Upper lobe of right lung (tissue), 1 donor: Measurements from ENCODE around the gene DNAJC11. TPM values are rescaled to one million over a fixed set of nuclear protein-coding genes. Genes with fewer than 3 reads are reported as not detected.

ENCODE experiments used
- ATAC-seq: fragments of 200-7000 bp; cut with Tn5 transposase; one replicate; pipeline ENCODE4 v1.9.1; 2020; ENCODE audit warnings: mild to moderate bottlenecking, moderate library complexity
- DNase-seq: peaks from one replicate; pipeline ENCODE4 v3.0.0-alpha.2; 2020
- H3K27ac ChIP-seq: fragments of 200-600 bp; one replicate; pipeline ENCODE4 v1.8.0; 2022
- H3K27me3 ChIP-seq: fragments of 200-600 bp; one replicate; pipeline ENCODE4 v1.8.0; 2022; ENCODE audit warnings: mild to moderate bottlenecking
- H3K36me3 ChIP-seq: fragments of 200-600 bp; one replicate; pipeline ENCODE4 v1.8.0; 2022
- H3K4me1 ChIP-seq: fragments of 200-600 bp; one replicate; pipeline ENCODE4 v1.8.0; 2022
- H3K4me3 ChIP-seq: fragments of 200-600 bp; one replicate; pipeline ENCODE4 v1.8.0; 2022; ENCODE audit warnings: mild to moderate bottlenecking
- H3K9me3 ChIP-seq: fragments of 200-600 bp; one replicate; pipeline ENCODE4 v1.8.0; 2022
- intact Hi-C: fragments of 100-400 bp; cut with DNase I; formaldehyde crosslinking; loops from one replicate; pipeline ENCODE4 v1.11.0; 2022
- total RNA-seq: library from RNA; stranded (reverse); fragmentation: NEBNext Ultra II Directional; extraction: Animal tissue kit (Norgen Biotek cat#: 25700); gene quantifications from one replicate; pipeline ENCODE4 v1.2.1, GENCODE V29; 2021
- TF ChIP-seq, protein P1 (sequence below): fragments of 200-600 bp; IDR thresholded peaks from one replicate; pipeline ENCODE4 v1.8.0; 2022; ENCODE audit warnings: antibody characterized with exemption
- donor health status: DM: no; HTN: yes; CAD: no; lungs with severe emphysema.

DNAJC11 gene
- total RNA-seq, 1 donor from 2014 or later, result 37.6 TPM

DNA sequence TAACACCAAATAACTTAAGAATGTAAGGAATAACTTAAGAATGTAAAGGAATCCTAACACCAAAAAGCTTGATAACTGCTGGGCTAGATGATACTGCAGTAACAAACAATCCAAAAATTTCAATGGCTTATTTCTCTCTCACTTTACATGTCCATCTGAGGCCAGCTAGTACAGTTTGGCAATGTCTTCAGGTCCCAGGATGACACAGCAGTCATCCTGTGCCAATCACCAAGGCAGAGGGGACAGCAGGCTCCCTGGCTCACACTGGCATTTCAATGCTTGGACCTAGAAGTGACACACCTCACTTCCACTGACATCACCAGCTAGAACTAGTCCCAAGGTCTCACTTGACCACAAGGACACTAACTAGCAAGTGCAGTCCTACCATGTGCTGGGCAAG, 15.3 kb downstream of the DNAJC11 start:
- no peak for DNase-seq
- intact Hi-C loops, result no loop called here
- no peak for ATAC-seq

DNA sequence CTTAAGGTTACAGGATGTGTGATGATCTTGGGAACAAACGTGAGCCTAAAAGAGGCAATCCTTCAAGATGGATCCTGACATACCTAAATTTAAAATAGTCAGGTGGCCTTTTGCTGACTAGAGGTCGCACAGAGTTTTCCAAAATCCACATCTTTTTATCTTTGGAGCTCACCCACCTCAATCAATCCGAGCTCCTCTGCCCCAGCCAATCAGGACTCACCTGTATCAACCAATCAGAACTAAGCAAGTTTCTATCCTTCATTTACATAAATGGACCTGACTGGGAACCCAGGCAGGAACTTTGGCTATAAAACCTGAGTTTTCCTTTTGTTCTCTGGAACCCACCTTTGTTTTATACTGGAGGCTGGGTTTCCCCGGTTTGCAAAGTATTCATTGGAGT, 16.2 kb downstream of the DNAJC11 start:
- peaks cover 5% of the 10 kb centered on the region for H3K36me3 ChIP-seq
- H3K4me3 ChIP-seq, result no peak overlapping the region
- no peaks in the 10 kb centered on the region for H3K27me3 ChIP-seq
- DNase-seq, result no peak
- no peaks in the 10 kb centered on the region for H3K4me1 ChIP-seq
- intact Hi-C loops, result no loop called here
- H3K27ac ChIP-seq, result no peak overlapping the region
- no peaks in the 10 kb centered on the region for H3K9me3 ChIP-seq
- ATAC-seq, result no peak
- TF ChIP-seq, protein P1, sequence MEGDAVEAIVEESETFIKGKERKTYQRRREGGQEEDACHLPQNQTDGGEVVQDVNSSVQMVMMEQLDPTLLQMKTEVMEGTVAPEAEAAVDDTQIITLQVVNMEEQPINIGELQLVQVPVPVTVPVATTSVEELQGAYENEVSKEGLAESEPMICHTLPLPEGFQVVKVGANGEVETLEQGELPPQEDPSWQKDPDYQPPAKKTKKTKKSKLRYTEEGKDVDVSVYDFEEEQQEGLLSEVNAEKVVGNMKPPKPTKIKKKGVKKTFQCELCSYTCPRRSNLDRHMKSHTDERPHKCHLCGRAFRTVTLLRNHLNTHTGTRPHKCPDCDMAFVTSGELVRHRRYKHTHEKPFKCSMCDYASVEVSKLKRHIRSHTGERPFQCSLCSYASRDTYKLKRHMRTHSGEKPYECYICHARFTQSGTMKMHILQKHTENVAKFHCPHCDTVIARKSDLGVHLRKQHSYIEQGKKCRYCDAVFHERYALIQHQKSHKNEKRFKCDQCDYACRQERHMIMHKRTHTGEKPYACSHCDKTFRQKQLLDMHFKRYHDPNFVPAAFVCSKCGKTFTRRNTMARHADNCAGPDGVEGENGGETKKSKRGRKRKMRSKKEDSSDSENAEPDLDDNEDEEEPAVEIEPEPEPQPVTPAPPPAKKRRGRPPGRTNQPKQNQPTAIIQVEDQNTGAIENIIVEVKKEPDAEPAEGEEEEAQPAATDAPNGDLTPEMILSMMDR, result no peak

More for the DNA sequence above, 15.3 kb downstream of the DNAJC11 start:
- Histone ChIP-seq H3K9me3 (no peaks in the 10 kb centered on the region), H3K4me1 (no peaks in the 10 kb centered on the region), H3K27ac (no peak overlapping the region), H3K4me3 (no peak overlapping the region), H3K36me3 (no peaks in the 10 kb centered on the region), H3K27me3 (no peaks in the 10 kb centered on the region)
- TF ChIP-seq, protein P1, result no peak

DNA sequence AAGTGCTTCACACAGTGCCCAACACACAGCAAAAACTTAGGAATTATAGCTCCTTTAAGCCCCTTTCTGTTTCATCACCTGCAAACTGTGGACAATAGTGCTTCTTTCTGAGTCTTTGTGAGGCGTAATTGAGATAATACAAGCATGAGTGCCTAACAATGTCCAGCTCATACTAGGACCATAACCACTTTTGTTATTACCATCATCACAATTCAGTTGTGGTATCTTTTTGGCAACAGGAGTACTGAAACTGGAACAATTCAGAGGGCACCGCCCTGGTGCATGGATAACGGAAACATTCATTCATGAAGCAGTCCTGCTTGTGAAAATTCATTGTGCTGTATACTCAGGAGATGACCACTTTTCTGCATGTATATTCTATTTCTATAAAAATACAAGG, 18.2 kb downstream of the DNAJC11 start:
- H3K36me3 ChIP-seq, result peaks cover 24% of the 10 kb centered on the region
- H3K27me3 ChIP-seq, result no peaks in the 10 kb centered on the region
- TF ChIP-seq, protein P1, result no peak
- DNase-seq, result no peak
- ATAC-seq, result no peak
- no peaks in the 10 kb centered on the region for H3K4me1 ChIP-seq
- no peak overlapping the region for H3K27ac ChIP-seq
- no peaks in the 10 kb centered on the region for H3K9me3 ChIP-seq
- intact Hi-C loops, result no loop called here
- H3K4me3 ChIP-seq, result no peak overlapping the region

DNA sequence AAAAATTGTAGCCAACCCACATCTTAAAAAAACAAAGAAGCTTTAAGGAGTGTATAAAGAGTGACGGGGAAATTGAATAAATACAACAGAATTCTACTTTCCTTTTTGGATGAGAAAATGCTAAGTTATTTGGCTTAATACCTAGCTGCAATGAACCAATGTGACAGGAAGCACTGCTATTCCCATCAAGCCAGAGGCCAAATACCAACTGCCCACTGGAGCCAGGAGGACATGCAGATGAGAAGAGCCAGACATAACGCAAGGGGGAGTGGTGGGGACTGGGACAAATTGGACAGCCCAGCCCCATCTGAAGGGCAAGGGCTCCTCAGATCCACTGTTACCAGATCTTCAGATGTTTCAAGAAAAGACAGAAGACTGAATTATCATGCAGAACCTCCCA, 25.7 kb downstream of the DNAJC11 start:
- intact Hi-C loops, result no loop called here
- no peak overlapping the region for H3K4me3 ChIP-seq
- TF ChIP-seq, protein P1, result no peak
- H3K27me3 ChIP-seq, result no peaks in the 10 kb centered on the region
- H3K4me1 ChIP-seq, result no peaks in the 10 kb centered on the region
- peaks cover 56% of the 10 kb centered on the region for H3K36me3 ChIP-seq
- no peaks in the 10 kb centered on the region for H3K9me3 ChIP-seq
- DNase-seq (no peak), ATAC-seq (no peak)
- H3K27ac ChIP-seq, result no peak overlapping the region

- Histone ChIP-seq H3K36me3 (peaks cover 44% of the 10 kb centered on the region), H3K9me3 (no peaks in the 10 kb centered on the region), H3K27ac (no peak overlapping the region), H3K4me1 (no peaks in the 10 kb centered on the region), H3K27me3 (no peaks in the 10 kb centered on the region), H3K4me3 (no peak overlapping the region)
- no peak for ATAC-seq
- TF ChIP-seq, protein P1, result no peak
- intact Hi-C loops, result no loop called here
- no peak for DNase-seq
These were observed 26.8 kb downstream of the DNAJC11 start for GRCh38 chr1:6674771-6675170.

DNA sequence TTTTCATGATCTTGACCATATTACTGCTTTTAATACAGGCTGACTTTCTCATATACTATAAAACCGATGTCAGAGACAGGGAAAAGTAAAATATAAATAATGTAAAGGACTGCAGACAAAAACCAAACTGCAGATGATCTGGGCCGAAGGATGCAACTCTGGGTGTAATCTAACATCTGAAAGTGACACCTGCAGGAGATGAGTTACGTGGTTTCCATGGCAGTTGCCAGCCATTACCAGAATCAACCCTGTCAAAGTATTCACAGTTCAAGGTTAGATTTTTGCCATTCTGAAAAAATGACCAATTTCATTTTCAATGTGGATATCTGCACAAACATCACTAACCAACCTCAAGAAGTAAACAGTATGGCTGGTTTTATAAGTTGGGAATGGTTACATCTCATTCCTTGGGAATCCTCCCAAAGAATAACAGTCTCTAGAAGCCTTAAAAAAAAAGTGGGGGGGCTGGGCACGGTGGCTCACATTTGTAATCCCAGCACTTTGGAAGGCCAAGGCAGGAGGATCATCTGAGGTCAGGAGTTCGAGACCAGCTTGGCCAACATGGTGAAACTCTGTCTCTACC, 27.7 kb downstream of the DNAJC11 start:
- Histone ChIP-seq H3K27me3 (no peaks in the 10 kb centered on the region), H3K4me3 (no peak overlapping the region), H3K36me3 (peaks cover 37% of the 10 kb centered on the region), H3K4me1 (no peaks in the 10 kb centered on the region), H3K9me3 (no peaks in the 10 kb centered on the region), H3K27ac (no peak overlapping the region)
- TF ChIP-seq, protein P1, result no peak
- no peak for ATAC-seq
- intact Hi-C loops, result no loop called here
- no peak for DNase-seq
